CD4-positive, alpha-beta T cell (primary cell): ENCODE measurements around the gene ID3. TPM values are rescaled to one million over a fixed set of nuclear protein-coding genes. Genes with fewer than 3 reads are reported as not detected.
A peak's percentile ranks its signal among the peaks of the same experiment; 100 is the strongest.

Experiments used
- ATAC-seq: fragments of 200-7000 bp; cut with Tn5 transposase; one replicate; pipeline ENCODE4 v1.10.0; 2022; ENCODE audit warnings: mild to moderate bottlenecking; ENCODE audit not compliant: poor library complexity
- CTCF ChIA-PET: fragments of 350-600 bp; sonication (Branson Sonifier 250); formaldehyde crosslinking; loops from one replicate; lab custom pipeline; 2021; ENCODE audit warnings: antibody characterized with exemption, inconsistent platforms; lab: Charles Lee
- POLR2A ChIA-PET: fragments of 350-600 bp; sonication (Branson Sonifier 250); formaldehyde crosslinking; loops from one replicate; lab custom pipeline; 2021; ENCODE audit warnings: antibody characterized with exemption, inconsistent platforms; lab: Charles Lee
- DNase-seq, 14 experiments: peaks; one replicate each; pipeline ENCODE4 v3.0.0-alpha.2; 2013 to 2020; ENCODE audit warnings: mixed read lengths in 2 of 14
- H3K27ac ChIP-seq, 2 donors: one replicate each; pipeline versions ENCODE4 v1.5.1 to v1.7.0; 2013; ENCODE audit warnings: low read length in 2 of 2, low read depth in 1 of 2, mild to moderate bottlenecking in 1 of 2
- H3K27me3 ChIP-seq, 2 experiments: 1 replicate in 1 of 2; 2 replicates in 1 of 2; pipeline versions ENCODE4 v1.6.1 to v1.7.0; 2013; ENCODE audit warnings: low read length in 2 of 2, control low read depth in 1 of 2, mild to moderate bottlenecking in 1 of 2, moderate library complexity in 1 of 2; ENCODE audit not compliant: insufficient read depth in 2 of 2, control insufficient read depth in 1 of 2
- H3K36me3 ChIP-seq: one replicate; pipeline ENCODE4 v1.6.1; 2013; ENCODE audit warnings: low read length, control low read depth; ENCODE audit not compliant: insufficient read depth
- H3K4me1 ChIP-seq: one replicate; pipeline ENCODE4 v1.6.1; 2013; ENCODE audit warnings: low read length, control low read depth; ENCODE audit not compliant: insufficient read depth
- H3K4me3 ChIP-seq: one replicate; pipeline ENCODE4 v1.5.1; 2013; ENCODE audit warnings: mild to moderate bottlenecking, low read length, moderate library complexity
- H3K9me3 ChIP-seq, 2 experiments: 1 replicate in 1 of 2; 2 replicates in 1 of 2; pipeline versions ENCODE4 v1.6.1 to v1.7.0; 2013; ENCODE audit warnings: low read length in 2 of 2, mild to moderate bottlenecking in 2 of 2, control low read depth in 1 of 2, moderate library complexity in 1 of 2; ENCODE audit not compliant: control insufficient read depth in 1 of 2, insufficient read depth in 1 of 2
- H3K27ac Mint-ChIP-seq: one replicate; pipeline ENCODE4 v1.8.0; 2020; ENCODE audit warnings: mixed read lengths
- H3K27me3 Mint-ChIP-seq: one replicate; pipeline ENCODE4 v1.8.0; 2021; ENCODE audit warnings: mixed read lengths
- H3K36me3 Mint-ChIP-seq: one replicate; pipeline ENCODE4 v1.8.0; 2021; ENCODE audit warnings: low read depth, mixed read lengths
- H3K4me1 Mint-ChIP-seq: one replicate; pipeline ENCODE4 v1.8.0; 2021; ENCODE audit warnings: low read depth, mixed read lengths
- H3K4me3 Mint-ChIP-seq: one replicate; pipeline ENCODE4 v1.8.0; 2020; ENCODE audit warnings: mild to moderate bottlenecking, mixed read lengths
- H3K9me3 Mint-ChIP-seq: one replicate; pipeline ENCODE4 v1.8.0; 2020; ENCODE audit warnings: mixed read lengths
- CTCF ChIP-seq: fragments of 200-600 bp; IDR thresholded peaks from one replicate; pipeline ENCODE4 v1.8.0; 2022; ENCODE audit warnings: antibody characterized with exemption, mild to moderate bottlenecking
- intact Hi-C, 2 experiments: fragments of 100-400 bp; cut with DNase I in 1 of 2; cut with micrococcal nuclease in 1 of 2; formaldehyde crosslinking; loops; one replicate each; pipeline versions ENCODE4 v1.15.1 to v1.9.0; 2023 to 2025; cut with DNase I, micrococcal nuclease
- total RNA-seq, 174 experiments: library from RNA in 2 of 174; stranded (reverse) in 2 of 174; gene quantifications; one replicate each; pipeline ENCODE4 v1.2.3 and lab custom pipeline; 2021 to 2026

Gene ID3
- total RNA-seq, 2 experiments from 2014 or later: 89.8 to 90.4 TPM

DNA sequence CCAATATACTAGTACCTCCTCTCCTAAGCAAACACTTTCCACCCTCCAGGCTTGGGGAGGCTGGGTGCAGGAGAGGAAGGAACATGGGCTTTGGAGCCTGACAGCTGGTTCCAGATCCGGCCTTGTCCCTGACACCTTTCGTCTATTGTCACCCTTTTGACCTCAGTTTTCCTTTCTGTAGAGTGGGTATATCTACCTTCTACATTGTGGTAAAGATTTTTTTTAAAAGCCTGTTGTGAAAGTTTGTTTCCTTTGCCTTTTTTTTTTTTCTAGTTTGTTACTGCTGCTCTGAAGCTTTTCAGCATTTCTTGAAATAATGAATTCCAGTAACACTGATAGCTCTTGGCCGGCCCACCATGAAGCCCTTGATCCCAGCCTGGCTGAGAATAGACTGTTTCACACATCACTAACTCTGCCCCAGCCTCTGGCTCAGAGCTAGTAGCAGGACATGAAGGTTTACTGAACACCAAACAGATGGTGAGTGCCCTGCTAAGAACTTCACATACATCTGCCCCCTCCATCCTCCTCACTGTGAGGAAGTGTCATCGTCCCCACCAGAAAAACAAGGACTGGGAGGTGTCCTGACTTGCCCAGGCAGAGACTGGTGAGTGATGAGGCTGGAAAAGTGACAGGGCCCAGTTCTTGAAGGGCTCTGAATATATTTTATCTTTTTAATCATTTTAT lies 33.0 kb upstream of the ID3 start:
- no peaks in the 10 kb centered on the region for H3K36me3 ChIP-seq
- Mint-ChIP-seq H3K27ac (peak overlapping the region; percentile 78), H3K36me3 (no peaks in the 10 kb centered on the region), H3K27me3 (no peaks in the 10 kb centered on the region), H3K9me3 (no peaks in the 10 kb centered on the region), H3K4me1 (peaks cover 72% of the 10 kb centered on the region), H3K4me3 (peak overlapping the region; percentile 44)
- ChIA-PET POLR2A (interaction anchor here (0.9 to 4.0 kb wide), 13 partner anchors 9 to 45 kb away, joined by 3 to 25 read pairs (median 5); partner anchors contain the start of gene ID3), CTCF (interaction anchor here (1.0 to 6.5 kb wide), 4 partner anchors 11 to 45 kb away, joined by 3 to 25 read pairs (median 8); no protein-coding TSS in a partner anchor)
- H3K9me3 ChIP-seq: no peaks in the 10 kb centered on the region
- H3K27ac ChIP-seq: peak overlapping the region in 1 of 2 donors; percentile 28
- peak in 1 of 14 experiments; percentile 66 for DNase-seq
- H3K27me3 ChIP-seq: no peaks in the 10 kb centered on the region
- intact Hi-C loops: loop anchor here in 1 of 2 experiments (5.0 kb wide), 1 partner anchor 40 kb away; no protein-coding TSS in a partner anchor
- ATAC-seq: peak; percentile 21
- H3K4me3 ChIP-seq: no peak overlapping the region
- no peak for TF ChIP-seq CTCF
- peaks cover 68% of the 10 kb centered on the region for H3K4me1 ChIP-seq

- Histone ChIP-seq H3K36me3 (no peaks in the 10 kb centered on the region), H3K27ac (peak overlapping the region in 1 of 2 donors; percentile 28), H3K9me3 (no peaks in the 10 kb centered on the region), H3K4me1 (peaks cover 63% of the 10 kb centered on the region), H3K27me3 (no peaks in the 10 kb centered on the region), H3K4me3 (no peak overlapping the region)
- no peaks in the 10 kb centered on the region for H3K9me3 Mint-ChIP-seq
- TF ChIP-seq CTCF: no peak
- peak overlapping the region; percentile 44 for H3K4me3 Mint-ChIP-seq
- H3K27me3 Mint-ChIP-seq: no peaks in the 10 kb centered on the region
- intact Hi-C loops: loop anchor here in 1 of 2 experiments (5.0 kb wide), 1 partner anchor 41 kb away; no protein-coding TSS in a partner anchor
- H3K4me1 Mint-ChIP-seq: peaks cover 65% of the 10 kb centered on the region
- H3K36me3 Mint-ChIP-seq: no peaks in the 10 kb centered on the region
- H3K27ac Mint-ChIP-seq: peak overlapping the region; percentile 78
- DNase-seq (peak in 3 of 14 experiments; percentile 24 to 63 (median 53)), ATAC-seq (peak; percentile 23)
- CTCF ChIA-PET: interaction anchor here (1.0 to 6.5 kb wide), 4 partner anchors 12 to 45 kb away, joined by 3 to 25 read pairs (median 8); no protein-coding TSS in a partner anchor
- POLR2A ChIA-PET: interaction anchor here (0.9 to 4.0 kb wide), 12 partner anchors 10 to 46 kb away, joined by 3 to 25 read pairs (median 6); partner anchors contain the start of gene ID3
These were observed 32.3 kb upstream of the ID3 start for GRCh38 chr1:23591460-23592208.

DNA sequence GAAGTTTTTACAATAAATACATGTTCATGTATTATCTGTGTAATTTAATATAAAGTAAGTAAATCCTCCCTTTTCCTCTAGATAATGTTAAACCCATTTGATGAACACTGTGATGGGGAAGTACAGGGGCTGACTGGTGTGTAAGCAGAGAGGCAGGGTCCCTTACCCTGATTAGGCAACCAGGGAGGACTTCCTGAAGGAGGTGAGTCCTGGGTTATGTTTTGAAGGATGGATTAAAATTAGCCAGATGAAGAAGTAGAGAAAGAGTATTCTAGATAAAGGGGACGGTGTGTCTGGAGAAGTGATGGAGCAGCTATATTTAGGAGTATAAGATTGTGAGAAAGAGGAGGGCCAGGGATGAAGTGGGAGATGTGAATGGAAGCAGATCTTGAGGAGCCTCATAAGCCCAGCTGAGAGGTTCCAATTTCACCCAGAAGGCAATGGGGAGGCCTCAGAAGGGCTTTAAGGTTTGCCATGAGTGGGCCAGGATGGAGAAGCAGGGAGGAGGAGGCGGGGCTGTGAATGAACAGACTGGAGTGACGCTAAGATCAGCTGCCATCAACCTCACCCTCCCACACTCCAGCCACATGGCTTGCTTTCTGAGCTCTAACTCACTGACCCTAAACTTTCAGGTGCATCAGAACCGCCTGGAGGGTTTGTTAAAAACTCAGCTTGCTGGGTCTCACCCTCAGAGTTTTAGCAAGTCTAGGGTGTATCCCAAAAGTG lies 30.9 kb upstream of the ID3 start:
- H3K27me3 Mint-ChIP-seq: no peaks in the 10 kb centered on the region
- Histone ChIP-seq H3K27ac (no peak overlapping the region), H3K4me3 (no peak overlapping the region), H3K36me3 (no peaks in the 10 kb centered on the region), H3K27me3 (no peaks in the 10 kb centered on the region), H3K9me3 (no peaks in the 10 kb centered on the region), H3K4me1 (peaks cover 50% of the 10 kb centered on the region)
- ATAC-seq (no peak), DNase-seq (no peak)
- no peaks in the 10 kb centered on the region for H3K9me3 Mint-ChIP-seq
- H3K4me3 Mint-ChIP-seq: no peak overlapping the region
- H3K4me1 Mint-ChIP-seq: peaks cover 54% of the 10 kb centered on the region
- ChIA-PET CTCF (no interaction called here), POLR2A (interaction anchor here (0.9 to 4.0 kb wide), 4 partner anchors 13 to 31 kb away, joined by 3 to 22 read pairs (median 11); partner anchors contain the start of gene ID3)
- H3K36me3 Mint-ChIP-seq: no peaks in the 10 kb centered on the region
- no peak for TF ChIP-seq CTCF
- H3K27ac Mint-ChIP-seq: peak overlapping the region; percentile 28
- intact Hi-C loops: loop anchor here in 1 of 2 experiments (5.0 kb wide), 1 partner anchor 42 kb away; no protein-coding TSS in a partner anchor
